ENCODE measurements around the gene PHOSPHO1. TPM values are rescaled to one million over a fixed set of nuclear protein-coding genes. Genes with fewer than 3 reads are reported as not detected.
A peak's percentile ranks its signal among the peaks of the same experiment; 100 is the strongest.

PHOSPHO1 gene
- total RNA-seq, 1 experiment from 2014 or later: 0.54 TPM

GRCh38 chr17:49231563-49231894 is 942 bp upstream of the PHOSPHO1 start:
- Histone ChIP-seq H3K27me3 (ENCODE audit: control insufficient read depth, insufficient read depth, low read length) (peaks cover 5% of the 10 kb centered on the region; the same call in 1 of the 2 replicates), H3K27ac (ENCODE audit: low read length) (no peak overlapping the region), H3K9me3 (ENCODE audit: control insufficient read depth, insufficient read depth, low read depth, low read length) (no peaks in the 10 kb centered on the region), H3K4me1 (ENCODE audit: control insufficient read depth, insufficient read depth, low read length) (peaks cover 10% of the 10 kb centered on the region), H3K36me3 (ENCODE audit: control insufficient read depth, insufficient read depth, low read length) (no peaks in the 10 kb centered on the region; the same call in 1 of the 2 replicates), H3K4me3 (ENCODE audit: low read depth in 2 of 2, low read length in 2 of 2) (peak overlapping the region in 1 of 2 experiments; percentile 86; a peak in 3 of 4 replicates)
- BruUV-seq (replicated peaks): no TSS peak
- ChIA-PET CTCF (interaction anchor here (0.5 to 1.1 kb wide), 2 partner anchors 17 to 326 kb away, joined by 3 to 6 read pairs; no protein-coding TSS in a partner anchor), POLR2A (no interaction called here)
- TF ChIP-seq SIN3A (IDR thresholded peaks at IDR 0.05; ENCODE audit: borderline replicate concordance, insufficient read depth, low read depth, low read length): no peak
- ATAC-seq: no peak
- intact Hi-C loops (cut with micrococcal nuclease; ENCODE audit: unreplicated experiment) (loop anchor here (2.0 kb wide), 1 partner anchor 67 kb away; no protein-coding TSS in a partner anchor), in situ Hi-C loops (cut with HindIII; ENCODE audit: low pct_unique_long_range_greater_than_20kb, low sequenced_read_pairs) (no loop called here)
- no peak for DNase-seq (ENCODE audit: low read depth, low spot score)

- no peak for DNase-seq (ENCODE audit: low read depth, low spot score)
- Histone ChIP-seq H3K27ac (ENCODE audit: low read length) (no peak overlapping the region), H3K9me3 (ENCODE audit: control insufficient read depth, insufficient read depth, low read depth, low read length) (no peaks in the 10 kb centered on the region), H3K4me1 (ENCODE audit: control insufficient read depth, insufficient read depth, low read length) (peaks cover 10% of the 10 kb centered on the region), H3K4me3 (ENCODE audit: low read depth in 2 of 2, low read length in 2 of 2) (peak overlapping the region; percentile 61 to 86), H3K36me3 (ENCODE audit: control insufficient read depth, insufficient read depth, low read length) (no peaks in the 10 kb centered on the region; the same call in 1 of the 2 replicates), H3K27me3 (ENCODE audit: control insufficient read depth, insufficient read depth, low read length) (peaks cover 5% of the 10 kb centered on the region; the same call in 1 of the 2 replicates)
- ATAC-seq: no peak; the same call in 1 of the 2 replicates
- no peak for TF ChIP-seq TCF7L2 (IDR thresholded peaks at IDR 0.05; ENCODE audit: low read depth, low read length)
- TF ChIP-seq CTCF (IDR thresholded peaks at IDR 0.05): no peak
- TF ChIP-seq SIN3A (IDR thresholded peaks at IDR 0.05; ENCODE audit: borderline replicate concordance, insufficient read depth, low read depth, low read length): no peak
- TF ChIP-seq POLR2AphosphoS5 (IDR thresholded peaks at IDR 0.05; ENCODE audit: low read depth, low read length): no peak
- no peak for TF ChIP-seq REST (IDR thresholded peaks at IDR 0.05; ENCODE audit: insufficient read depth in 1 of 2, low read depth in 2 of 2, low read length in 1 of 2)
- in situ Hi-C loops (cut with HindIII; ENCODE audit: low pct_unique_long_range_greater_than_20kb, low sequenced_read_pairs): no loop called here
- POLR2A ChIA-PET: interaction anchor here (0.5 to 0.6 kb wide), 3 partner anchors 38 to 462 kb away, joined by 3 to 13 read pairs (median 5); no protein-coding TSS in a partner anchor
- BruUV-seq (replicated peaks): no TSS peak
- intact Hi-C loops (cut with micrococcal nuclease; ENCODE audit: unreplicated experiment): loop anchor here (2.0 to 10.0 kb wide), 2 partner anchors 69 to 175 kb away; no protein-coding TSS in a partner anchor
- CTCF ChIA-PET: interaction anchor here (0.6 to 1.2 kb wide), 3 partner anchors 18 to 671 kb away, joined by 3 to 5 read pairs (median 3); no protein-coding TSS in a partner anchor
Measured at GRCh38 chr17:49229805-49230600, 584 bp downstream of the PHOSPHO1 start.

Measured in Panc1 (cell line).